IMR-90 (cell line): ENCODE measurements around the gene IFIT5. TPM values are rescaled to one million over a fixed set of nuclear protein-coding genes. Genes with fewer than 3 reads are reported as not detected.

Experiments
- ATAC-seq: fragments of 200-7000 bp; cut with Tn5 transposase; 2 replicates; pipeline ENCODE4 v1.9.1; 2020; ENCODE audit warnings: low read depth, mild to moderate bottlenecking, moderate library complexity
- BruUV-seq: library from RNA; stranded (reverse); fragments of 400-500 nt; replicated peaks from 2 replicates; lab custom pipeline; 2021; lab: Mats Ljungman, UMichigan
- CTCF ChIA-PET: fragments of 300-600 bp; formaldehyde crosslinking; extraction: SDS; loops from one replicate; lab custom pipeline; 2021; ENCODE audit warnings: antibody characterized with exemption; lab: Yijun Ruan, JAX
- POLR2A ChIA-PET: fragments of 300-600 bp; sonication (Branson Sonifier 250); formaldehyde crosslinking; loops from one replicate; lab custom pipeline; 2022; ENCODE audit warnings: antibody characterized with exemption; ENCODE audit not compliant: unreplicated experiment; lab: Charles Lee
- DNase-seq: peaks from one replicate; pipeline ENCODE4 v3.0.0; 2013
- H2AFZ ChIP-seq: replicated peaks from 2 replicates; pipeline ENCODE3; 2013; ENCODE audit warnings: low read length, mild to moderate bottlenecking; ENCODE audit not compliant: poor library complexity
- H2AK5ac ChIP-seq: 2 replicates; pipeline ENCODE4 v1.6.1; 2013; ENCODE audit warnings: low read depth, low read length, inconsistent platforms
- H2AK9ac ChIP-seq: replicated peaks from 2 replicates; pipeline ENCODE3; 2013; ENCODE audit warnings: mild to moderate bottlenecking, low read depth, low read length, moderate library complexity; ENCODE audit not compliant: poor library complexity
- H2BK120ac ChIP-seq: 2 replicates; pipeline ENCODE4 v1.6.1; 2013; ENCODE audit warnings: low read depth, low read length, inconsistent platforms
- H2BK15ac ChIP-seq: 3 replicates; pipeline ENCODE4 v1.6.1; 2013; ENCODE audit warnings: low read depth, low read length, inconsistent platforms
- H2BK20ac ChIP-seq: 2 replicates; pipeline ENCODE4 v1.6.1; 2013; ENCODE audit warnings: low read depth, mild to moderate bottlenecking, inconsistent platforms, low read length, moderate library complexity
- H2BK5ac ChIP-seq: 2 replicates; pipeline ENCODE4 v1.6.1; 2013; ENCODE audit warnings: mild to moderate bottlenecking, low read depth, low read length, inconsistent platforms; ENCODE audit not compliant: poor library complexity, severe bottlenecking
- H3K14ac ChIP-seq: replicated peaks from 2 replicates; pipeline ENCODE4 v1.6.1; 2013; ENCODE audit warnings: low read depth, low read length, inconsistent platforms
- H3K18ac ChIP-seq: 2 replicates; pipeline ENCODE4 v1.6.1; 2013; ENCODE audit warnings: low read depth, low read length, control low read depth
- H3K23ac ChIP-seq: 2 replicates; pipeline ENCODE4 v1.6.1; 2013; ENCODE audit warnings: low read depth, low read length, inconsistent platforms
- H3K27ac ChIP-seq: 2 replicates; pipeline ENCODE4 v1.5.1; 2013; ENCODE audit warnings: mild to moderate bottlenecking, control low read depth, low read length; ENCODE audit not compliant: insufficient read depth
- H3K27me3 ChIP-seq: 2 replicates; pipeline ENCODE4 v1.6.1; 2013; ENCODE audit warnings: low read length; ENCODE audit not compliant: control insufficient read depth, insufficient read depth
- H3K36me3 ChIP-seq: 2 replicates; pipeline ENCODE4 v1.6.1; 2013; ENCODE audit warnings: low read length, mixed read lengths; ENCODE audit not compliant: control insufficient read depth, insufficient read depth
- H3K4ac ChIP-seq: 2 replicates; pipeline ENCODE4 v1.6.1; 2013; ENCODE audit warnings: low read depth, low read length, inconsistent platforms
- H3K4me1 ChIP-seq: 2 replicates; pipeline ENCODE4 v1.6.1; 2013; ENCODE audit warnings: low read length, mixed read lengths; ENCODE audit not compliant: control insufficient read depth, insufficient read depth
- H3K4me2 ChIP-seq: 2 replicates; pipeline ENCODE4 v1.6.1; 2013; ENCODE audit warnings: low read depth, mild to moderate bottlenecking, control low read depth, low read length, moderate library complexity
- H3K4me3 ChIP-seq: 2 replicates; pipeline ENCODE4 v1.5.1; 2013; ENCODE audit warnings: low read depth, mild to moderate bottlenecking, control low read depth, low read length, moderate library complexity; ENCODE audit not compliant: insufficient read depth
- H3K56ac ChIP-seq: 2 replicates; pipeline ENCODE4 v1.6.1; 2013; ENCODE audit warnings: low read length, inconsistent platforms; ENCODE audit not compliant: insufficient read depth; ENCODE audit errors: extremely low read depth
- H3K79me1 ChIP-seq, 2 experiments: 2 replicates each; pipeline ENCODE4 v1.6.1; 2013; ENCODE audit warnings: low read length in 2 of 2, inconsistent platforms in 1 of 2, low read depth in 1 of 2
- H3K9ac ChIP-seq: 2 replicates; pipeline ENCODE4 v1.6.1; 2013; ENCODE audit warnings: low read depth, low read length, control low read depth
- H3K9me1 ChIP-seq: 2 replicates; pipeline ENCODE4 v1.6.1; 2013; ENCODE audit warnings: low read length, inconsistent platforms; ENCODE audit not compliant: insufficient read depth
- H3K9me3 ChIP-seq: 2 replicates; pipeline ENCODE4 v1.6.1; 2013; ENCODE audit warnings: low read length; ENCODE audit not compliant: control insufficient read depth, insufficient read depth
- H4K20me1 ChIP-seq: 2 replicates; pipeline ENCODE4 v1.6.1; 2013; ENCODE audit warnings: low read length, inconsistent platforms; ENCODE audit not compliant: insufficient read depth
- H4K5ac ChIP-seq: 2 replicates; pipeline ENCODE4 v1.6.1; 2013; ENCODE audit warnings: mild to moderate bottlenecking, low read depth, low read length, control low read depth
- H4K8ac ChIP-seq, 2 experiments: 2 replicates each; pipeline ENCODE4 v1.6.1; 2013; ENCODE audit warnings: low read depth in 2 of 2, low read length in 2 of 2, control low read depth in 1 of 2, inconsistent platforms in 1 of 2
- H4K91ac ChIP-seq: 2 replicates; pipeline ENCODE4 v1.6.1; 2013; ENCODE audit warnings: low read depth, low read length, inconsistent platforms; ENCODE audit not compliant: insufficient read depth
- CEBPB ChIP-seq: IDR thresholded peaks from 2 replicates; pipeline ENCODE4 v1.6.1; 2012; ENCODE audit warnings: low read depth, low read length, improper control_type of control experiment
- FOS ChIP-seq: fragments of 150-350 bp; IDR thresholded peaks from 2 replicates; pipeline ENCODE4 v1.6.1; 2016; ENCODE audit warnings: low read depth, low read length
- WGBS, 2 experiments: methylation state at CpG; one replicate each; pipeline versions ENCODE4 v1.1.5 to v1.1.7; 2013; ENCODE audit warnings: missing lambda C conversion rate in 2 of 2; ENCODE audit not compliant: insufficient read length in 1 of 2; ENCODE audit errors: extremely low coverage in 2 of 2; 5-methylcytosine and 5-hydroxymethylcytosine counted together
- dilution Hi-C: fragments of 300-500 bp; cut with HindIII; formaldehyde crosslinking; loops from one replicate; pipeline ENCODE4 v1.14.3; 2018; ENCODE audit warnings: low sequenced_read_pairs; ENCODE audit not compliant: unreplicated experiment
- in situ Hi-C: fragments of 300-500 bp; cut with MboI; formaldehyde crosslinking; loops from 3 replicates; pipeline ENCODE4 v1.14.3; 2019; ENCODE audit warnings: low sequenced_read_pairs, inconsistent platforms, mixed read lengths
- intact Hi-C: fragments of 100-400 bp; cut with micrococcal nuclease; formaldehyde crosslinking; loops from 2 replicates; pipeline ENCODE4 v1.10.0; 2022
- polyA plus RNA-seq, 3 experiments: library from polyadenylated mRNA; depleted of rRNA; stranded (reverse); fragments of >200 nt; gene quantifications; 2 replicates each; pipeline ENCODE4 v1.2.3, GENCODE V29; 2012; ENCODE audit warnings: low replicate concordance in 1 of 3
- total RNA-seq: library from RNA; depleted of rRNA; stranded (reverse); fragments of >200 nt; gene quantifications from 2 replicates; pipeline ENCODE4 v1.2.3, GENCODE V29; 2012

IFIT5 gene
- total and polyA plus RNA-seq, 2 of the 4 experiments (the other 2 are of a cell fraction): 5.2 to 18.1 TPM

- Histone ChIP-seq H3K27me3 (no peaks in the 10 kb centered on the region), H3K18ac (peak overlapping the region; percentile 34; the same call in 1 of the 2 replicates), H2BK15ac (peak overlapping the region; percentile 63; the same call in 1 of the 3 replicates), H2AK5ac (no peak overlapping the region), H4K91ac (peak overlapping the region; percentile 55; the same call in 1 of the 2 replicates), H3K36me3 (no peaks in the 10 kb centered on the region), H4K8ac (peak overlapping the region in 1 of 2 experiments; percentile 1; a peak in 1 of 4 replicates), H3K4me3 (no peak overlapping the region), H3K79me1 (no peaks in the 10 kb centered on the region), H2AFZ (peak overlapping the region; percentile 33), H4K20me1 (no peaks in the 10 kb centered on the region), H2BK20ac (peak overlapping the region; percentile 29), H3K4me2 (no peak overlapping the region), H3K56ac (no peak overlapping the region; the same call in 1 of the 2 replicates), H2BK5ac (no peak overlapping the region), H3K27ac (no peak overlapping the region), H2BK120ac (peak overlapping the region; percentile 74), H3K9ac (no peak overlapping the region), H3K4me1 (peaks cover 3% of the 10 kb centered on the region), H3K23ac (peak overlapping the region; percentile 54; the same call in 1 of the 2 replicates), H3K9me1 (0 out of 2 replicates have a peak, but pooled peaks cover 8% of the 10 kb centered on the region), H3K14ac (peak overlapping the region; percentile 62; the same call in 1 of the 2 replicates), H2AK9ac (no peak overlapping the region), H4K5ac (no peak overlapping the region), H3K4ac (peak overlapping the region; percentile 67), H3K9me3 (no peaks in the 10 kb centered on the region)
- DNase-seq (peak; percentile 33), ATAC-seq (peak; percentile 78)
- ChIA-PET POLR2A (no interaction called here), CTCF (interaction anchor here (0.7 kb wide), 1 partner anchor 42 kb away, joined by 3 read pairs; no protein-coding TSS in a partner anchor)
- in situ Hi-C loops: loop anchor here (25.0 kb wide), 1 partner anchor 1424 kb away; the partner anchor contains the start of genes HTR7 and RPP30
- dilution Hi-C loops: no loop called here
- intact Hi-C loops: no loop called here
- WGBS, 2 experiments: no CpG with 5 or more reads among the region's 4 CpGs
- BruUV-seq: no TSS peak
- TF ChIP-seq FOS (peak; percentile 33; the same call in 1 of the 2 replicates), CEBPB (no peak)
Measured at GRCh38 chr10:89438525-89438924, 24.2 kb downstream of the IFIT5 start.
